ENCODE results near the gene OPTC.

OPTC gene

GRCh38 chr1:203536980-203537455 lies 43.1 kb downstream of the OPTC start:
- DNase-seq (ENCODE audit: low read depth) = no peak

- no peak for DNase-seq (ENCODE audit: low read depth)
These were observed 44.0 kb downstream of the OPTC start for GRCh38 chr1:203537806-203538464.

- DNase-seq (ENCODE audit: low read depth) = no peak
These were observed 44.8 kb downstream of the OPTC start for GRCh38 chr1:203538726-203539125.

- DNase-seq (ENCODE audit: low read depth) = no peak
These were observed 46.0 kb downstream of the OPTC start for GRCh38 chr1:203539831-203540546.

DNA sequence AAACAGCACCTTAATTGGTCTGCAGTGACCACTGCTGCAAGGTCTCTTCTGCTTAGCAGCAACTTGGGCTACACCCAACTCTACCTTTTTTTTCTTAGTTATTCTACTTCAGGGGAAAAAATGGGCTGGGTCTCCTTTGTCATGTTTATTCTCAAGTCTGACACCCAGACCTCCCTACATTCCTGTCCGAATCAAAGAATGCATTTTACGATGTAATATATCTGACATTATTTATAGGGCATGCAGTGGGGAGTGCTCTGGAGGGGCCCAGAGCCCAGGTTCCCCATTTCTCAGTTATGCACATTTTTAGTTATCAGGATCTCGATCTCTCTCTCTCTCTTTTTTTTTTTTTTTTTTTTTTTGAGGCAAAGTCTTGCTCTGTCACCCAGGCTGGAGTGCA lies 50.5 kb downstream of the OPTC start:
- DNase-seq (ENCODE audit: low read depth) = no peak

DNA sequence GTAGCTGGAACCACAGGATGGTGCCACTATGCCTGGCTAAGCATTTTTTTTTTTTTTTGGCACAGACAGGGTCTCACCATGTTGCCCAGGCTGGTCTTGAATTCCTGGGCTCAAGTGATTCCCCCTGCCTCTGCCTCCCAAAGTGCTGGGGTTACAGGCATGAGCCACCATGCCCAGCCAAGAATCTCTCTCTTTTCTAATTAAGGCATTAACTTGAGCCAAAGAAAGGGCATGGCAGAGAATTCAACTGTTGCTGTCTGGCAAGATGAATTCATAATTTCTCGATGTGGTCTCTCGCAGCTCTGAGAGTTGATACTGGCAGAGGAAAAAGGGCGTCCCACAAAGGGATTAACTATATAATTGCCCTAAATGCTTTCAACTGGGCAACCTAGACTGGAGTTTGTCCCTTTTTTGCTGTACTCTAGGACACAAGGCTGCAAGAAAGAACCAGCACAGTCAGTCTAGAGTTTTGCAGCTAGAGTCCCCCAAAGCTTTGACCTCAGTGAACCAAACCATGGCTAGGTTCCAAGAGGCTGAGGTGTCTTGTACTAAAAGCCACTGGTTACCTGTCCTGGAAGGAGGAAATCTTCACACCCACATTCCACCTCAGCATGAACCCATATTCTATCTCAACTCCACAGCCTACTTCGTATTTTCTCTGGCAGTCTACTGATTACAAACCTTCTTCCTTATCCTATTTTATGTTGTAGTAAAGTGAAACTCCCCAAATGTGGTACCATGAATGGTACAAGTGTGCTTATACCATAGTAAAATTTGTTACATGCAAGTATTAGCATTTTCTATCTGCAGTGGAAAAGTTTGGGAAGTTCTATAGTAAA lies 51.2 kb downstream of the OPTC start:
- no peak for DNase-seq (ENCODE audit: low read depth)

DNA sequence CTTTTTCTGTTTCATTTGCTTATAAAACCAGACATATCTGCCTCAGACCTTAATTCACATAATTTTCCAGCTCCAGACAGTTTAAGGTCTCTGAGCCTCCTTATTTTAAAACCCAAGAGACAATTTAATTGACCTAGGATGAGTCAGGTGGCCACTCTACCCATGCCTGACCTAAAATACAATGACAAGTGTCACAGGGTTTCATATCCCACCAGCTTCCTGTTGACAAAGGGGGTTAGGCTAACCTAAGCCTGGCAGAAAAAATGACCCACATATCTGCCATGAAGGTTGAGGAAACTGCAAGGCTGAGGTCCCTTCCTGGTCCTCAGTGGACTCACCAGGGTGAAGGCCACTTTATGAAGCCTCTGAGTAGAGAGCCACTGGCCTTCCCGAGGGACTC lies 52.3 kb downstream of the OPTC start:
- DNase-seq (ENCODE audit: low read depth) = no peak

- no peak for DNase-seq (ENCODE audit: low read depth)
These were observed 53.2 kb downstream of the OPTC start for GRCh38 chr1:203547147-203547546.

- DNase-seq (ENCODE audit: low read depth) = no peak
These were observed 53.9 kb downstream of the OPTC start for GRCh38 chr1:203547771-203548421.

DNA sequence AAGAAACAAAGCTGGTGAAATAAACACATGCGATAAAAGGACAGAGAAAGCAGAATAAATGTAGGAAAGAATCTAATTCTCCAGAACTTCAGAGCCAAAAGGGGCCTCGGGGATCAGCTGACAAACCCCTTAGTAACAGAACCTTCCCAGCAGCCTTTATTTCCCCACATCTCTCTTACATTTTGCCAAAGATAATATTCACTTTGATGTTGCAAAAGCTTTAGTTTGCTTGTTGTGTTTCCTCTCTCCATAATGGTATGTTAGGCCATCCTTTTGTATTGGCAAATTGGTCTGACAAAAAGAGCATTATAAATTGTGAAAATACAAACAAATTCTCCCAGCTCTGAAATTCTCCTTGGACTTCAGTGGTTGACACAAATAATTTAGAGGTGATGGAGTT lies 54.9 kb downstream of the OPTC start:
- no peak for DNase-seq (ENCODE audit: low read depth)

DNA sequence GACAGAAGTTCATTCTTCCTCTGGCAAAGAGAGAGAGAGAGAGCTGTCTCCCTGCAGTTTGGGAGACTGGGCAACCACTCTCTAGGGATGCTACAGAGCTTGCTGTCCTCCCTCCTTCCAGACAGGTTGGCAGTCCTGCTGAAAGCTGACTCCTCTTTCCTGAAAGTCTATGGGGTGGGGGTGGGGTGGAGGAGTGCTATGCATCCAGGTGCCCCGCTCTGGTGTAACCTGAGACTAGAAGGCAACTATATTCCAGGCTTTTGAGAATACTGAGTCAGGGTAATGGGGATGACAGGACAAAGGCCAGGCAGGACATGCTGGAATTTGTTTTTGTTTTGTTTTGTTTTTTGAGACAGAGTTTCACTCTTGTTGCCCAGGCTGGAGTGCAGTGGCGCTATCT lies 55.4 kb downstream of the OPTC start:
- no peak for DNase-seq (ENCODE audit: low read depth)

- DNase-seq (ENCODE audit: low read depth) = no peak
These were observed 56.9 kb downstream of the OPTC start for GRCh38 chr1:203550846-203551245.

DNA sequence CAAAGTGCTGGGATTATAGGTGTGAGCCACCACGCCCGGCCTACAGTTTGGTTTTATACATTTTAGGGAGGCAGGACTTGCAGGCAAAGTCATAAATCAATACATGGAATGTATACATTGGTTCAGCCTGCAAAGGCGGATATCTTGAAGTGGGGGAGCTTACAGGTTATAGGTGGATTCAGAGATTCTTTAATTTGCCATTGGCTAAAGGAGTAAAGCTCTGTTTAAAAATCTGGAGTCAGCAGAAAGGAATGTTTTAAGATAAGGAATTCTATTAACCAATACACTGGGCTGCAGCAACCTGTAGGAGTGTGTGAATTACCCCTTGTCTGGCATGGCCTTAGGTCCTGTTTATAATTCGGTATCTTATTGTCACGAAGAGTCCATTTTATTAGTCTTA lies 57.6 kb downstream of the OPTC start:
- no peak for DNase-seq (ENCODE audit: low read depth)

GRCh38 chr1:203553496-203553895 lies 59.5 kb downstream of the OPTC start:
- no peak for DNase-seq (ENCODE audit: low read depth)

DNA sequence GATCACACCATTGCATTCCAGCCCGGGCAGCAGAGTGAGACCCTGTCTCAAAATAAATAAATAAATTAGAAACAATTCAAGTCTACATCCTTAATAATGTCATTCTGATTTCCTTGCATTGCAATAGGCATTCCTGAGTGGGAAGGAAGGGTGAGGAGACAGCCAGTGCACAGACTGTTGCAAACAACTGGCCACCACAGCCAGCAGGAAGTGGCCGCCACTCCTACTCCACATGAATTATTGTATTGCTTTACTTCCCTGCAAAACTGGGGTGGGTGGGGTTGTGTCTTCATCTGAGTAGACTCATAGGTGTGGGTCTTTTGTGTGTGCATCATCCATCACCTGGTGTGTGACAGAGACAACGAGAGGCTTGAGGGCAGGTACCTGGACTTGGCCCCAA lies 60.1 kb downstream of the OPTC start:
- no peak for DNase-seq (ENCODE audit: low read depth)

DNA sequence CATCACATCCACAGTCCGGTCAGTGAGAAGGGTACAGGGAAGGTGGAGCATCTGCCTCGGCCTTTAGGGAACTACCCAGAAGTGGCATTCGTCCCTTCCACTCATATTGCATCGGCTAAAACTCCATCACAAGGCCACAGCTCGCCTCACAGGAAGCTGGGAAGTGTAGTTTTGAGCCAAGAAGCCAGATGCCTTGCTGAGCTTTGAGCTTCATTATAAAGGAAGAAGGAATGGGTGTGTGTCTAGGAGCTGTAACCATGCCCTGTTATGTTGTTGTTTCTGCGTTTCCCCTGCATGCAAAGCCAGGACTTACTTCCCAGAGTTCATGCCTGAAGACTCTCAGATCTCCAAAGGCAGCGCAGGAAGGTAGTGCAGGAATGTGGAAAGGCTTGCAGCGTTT lies 61.1 kb downstream of the OPTC start:
- no peak for DNase-seq (ENCODE audit: low read depth)

DNA sequence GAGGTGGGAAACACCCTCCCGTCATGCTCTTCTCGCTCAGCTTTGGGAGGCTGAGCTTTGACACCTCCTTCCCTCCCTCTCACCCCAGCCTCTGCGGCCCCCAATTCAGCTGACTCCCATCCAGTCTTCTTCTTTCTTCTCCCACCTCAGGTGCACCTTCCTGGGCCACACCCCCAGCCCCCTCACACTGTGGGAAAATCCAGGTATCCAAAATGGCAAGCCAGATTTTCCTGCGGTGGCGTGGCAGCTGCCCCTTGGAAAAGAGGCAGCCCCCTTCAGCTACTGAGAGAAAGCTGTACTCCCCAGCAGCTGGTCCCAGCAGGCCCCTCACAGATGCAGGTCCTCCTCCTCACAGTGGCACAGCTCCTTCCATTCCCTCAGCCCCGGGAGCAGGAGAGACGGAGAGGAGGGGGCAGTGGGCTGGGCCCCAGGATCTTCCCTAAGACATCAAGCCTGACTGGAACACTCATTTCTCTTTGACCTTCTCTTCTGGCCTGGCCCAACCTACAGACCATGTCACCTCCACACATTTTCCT lies 61.6 kb downstream of the OPTC start:
- DNase-seq (ENCODE audit: low read depth) = no peak

DNA sequence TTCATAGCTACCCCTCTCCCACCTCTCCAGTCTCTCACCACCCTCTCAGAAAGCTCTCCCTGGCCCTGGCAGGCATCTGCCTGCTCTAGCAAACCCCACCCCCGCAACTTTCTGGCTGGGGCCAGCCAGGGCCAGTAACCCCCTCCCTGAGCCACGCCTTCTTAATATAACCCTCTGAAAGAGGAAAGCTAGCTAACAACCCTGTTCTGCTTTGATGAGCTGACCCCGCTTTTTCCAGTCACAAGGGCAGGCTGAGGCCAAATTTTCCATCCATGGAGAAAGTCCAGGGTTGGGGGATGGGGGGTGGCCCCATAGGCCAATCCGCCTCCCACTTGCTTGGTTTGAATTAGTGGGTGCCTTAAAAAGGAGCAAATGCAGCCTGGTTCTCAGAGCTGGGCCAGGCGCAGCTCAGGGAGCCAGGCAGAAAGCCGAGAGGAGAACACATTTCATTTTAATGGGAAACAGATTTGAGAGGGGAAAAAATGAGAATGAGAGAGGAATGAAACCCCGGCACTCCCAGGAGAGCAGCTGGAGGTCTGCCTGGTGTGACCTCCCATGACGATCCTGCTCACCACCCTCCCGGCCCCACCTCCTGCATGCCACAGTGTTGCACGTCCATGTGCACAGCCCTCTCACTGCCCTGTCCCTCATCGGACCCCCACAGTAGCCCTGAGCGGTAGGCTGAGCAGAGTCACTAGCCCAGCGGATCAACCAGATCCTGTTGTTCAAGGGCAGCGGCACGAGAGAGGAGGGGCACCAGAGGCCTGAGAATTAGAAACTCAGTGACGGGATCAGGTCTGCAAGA lies 62.3 kb downstream of the OPTC start:
- DNase-seq (ENCODE audit: low read depth) = no peak

GRCh38 chr1:203557390-203557789 lies 63.4 kb downstream of the OPTC start:
- no peak for DNase-seq (ENCODE audit: low read depth)

- DNase-seq (ENCODE audit: low read depth) = no peak
These were observed 64.3 kb downstream of the OPTC start for GRCh38 chr1:203558064-203558760.
